NCI-H1417 treated with DMSO at 0.1 percent for 48 hours (cell line): ENCODE results near the gene PSAT1.

Experiments used
- DNase-seq: peaks from one replicate; lab custom pipeline; 2025; lab: John Stamatoyannopoulos, UW

The PSAT1 gene

GRCh38 chr9:78292716-78293497, 4.0 kb upstream of the PSAT1 start:
- no peak for DNase-seq

GRCh38 chr9:78294290-78295176, 2.4 kb upstream of the PSAT1 start:
- no peak for DNase-seq

GRCh38 chr9:78295177-78295575, 1.7 kb upstream of the PSAT1 start:
- DNase-seq = no peak

GRCh38 chr9:78295731-78296130, 1.2 kb upstream of the PSAT1 start:
- no peak for DNase-seq

GRCh38 chr9:78296201-78296892, 578 bp upstream of the PSAT1 start:
- peak; percentile 8 for DNase-seq

GRCh38 chr9:78297672-78297961, 692 bp downstream of the PSAT1 start:
- no peak for DNase-seq

GRCh38 chr9:78298046-78298765, 1.3 kb downstream of the PSAT1 start:
- no peak for DNase-seq

- DNase-seq = no peak
These were observed 3.3 kb downstream of the PSAT1 start for GRCh38 chr9:78300209-78300608.

GRCh38 chr9:78301466-78301865, 4.5 kb downstream of the PSAT1 start:
- DNase-seq = no peak

- DNase-seq = no peak
These were observed 6.6 kb downstream of the PSAT1 start for GRCh38 chr9:78303377-78304062.

GRCh38 chr9:78304357-78304756, 7.4 kb downstream of the PSAT1 start:
- DNase-seq = no peak

- DNase-seq = no peak
These were observed 9.5 kb downstream of the PSAT1 start for GRCh38 chr9:78306222-78307076.

- DNase-seq = no peak
These were observed 10.4 kb downstream of the PSAT1 start for GRCh38 chr9:78307360-78307759.

GRCh38 chr9:78309066-78309465, 12.1 kb downstream of the PSAT1 start:
- no peak for DNase-seq

- DNase-seq = no peak
These were observed 14.2 kb downstream of the PSAT1 start for GRCh38 chr9:78311075-78311474.

GRCh38 chr9:78311886-78312524, 15.1 kb downstream of the PSAT1 start:
- no peak for DNase-seq

- no peak for DNase-seq
These were observed 17.6 kb downstream of the PSAT1 start for GRCh38 chr9:78314550-78314949.

- no peak for DNase-seq
These were observed 18.3 kb downstream of the PSAT1 start for GRCh38 chr9:78314953-78315870.
